Hepatocyte (in vitro differentiated cells): ENCODE data around the gene FZD8. TPM values are rescaled to one million over a fixed set of nuclear protein-coding genes. Genes with fewer than 3 reads are reported as not detected.

Source experiments
- DNase-seq: peaks from one replicate; pipeline ENCODE4 v3.0.0-alpha.2; 2016; ENCODE audit warnings: low spot score
- H2AFZ ChIP-seq: fragments of 200-600 bp; sonication (generic); 2 replicates; pipeline ENCODE4 v1.6.0; 2016; ENCODE audit warnings: antibody characterized with exemption, mild to moderate bottlenecking
- H3K27ac ChIP-seq: fragments of 200-600 bp; sonication (generic); 2 replicates; pipeline ENCODE4 v1.5.1; 2016; ENCODE audit warnings: mild to moderate bottlenecking
- H3K27me3 ChIP-seq: fragments of 200-600 bp; sonication (generic); 2 replicates; pipeline ENCODE4 v1.6.1; 2016
- H3K36me3 ChIP-seq: fragments of 200-600 bp; sonication (generic); replicated peaks from 2 replicates; pipeline ENCODE4 v1.5.1; 2016; ENCODE audit warnings: low read depth; ENCODE audit not compliant: insufficient read depth
- H3K4me1 ChIP-seq: fragments of 200-600 bp; sonication (generic); 2 replicates; pipeline ENCODE4 v1.5.1; 2016; ENCODE audit warnings: mild to moderate bottlenecking, moderate library complexity; ENCODE audit not compliant: insufficient read depth
- H3K4me2 ChIP-seq: fragments of 200-600 bp; sonication (generic); 2 replicates; pipeline ENCODE4 v1.6.0; 2016
- H3K4me3 ChIP-seq: fragments of 200-600 bp; sonication (generic); 2 replicates; pipeline ENCODE4 v1.5.1; 2016; ENCODE audit warnings: mild to moderate bottlenecking
- H3K79me2 ChIP-seq: fragments of 200-600 bp; sonication (generic); 2 replicates; pipeline ENCODE4 v1.6.0; 2017; ENCODE audit warnings: mild to moderate bottlenecking
- H3K9me2 ChIP-seq: fragments of 200-600 bp; sonication (generic); replicated peaks from 2 replicates; pipeline ENCODE4 v1.6.0; 2017; ENCODE audit warnings: mild to moderate bottlenecking; ENCODE audit not compliant: insufficient read depth
- H3K9me3 ChIP-seq: fragments of 200-600 bp; sonication (generic); 2 replicates; pipeline ENCODE4 v1.5.1; 2016; ENCODE audit warnings: low read depth, mild to moderate bottlenecking
- H4K20me1 ChIP-seq: fragments of 200-600 bp; sonication (generic); 2 replicates; pipeline ENCODE4 v1.6.0; 2016; ENCODE audit warnings: mild to moderate bottlenecking; ENCODE audit not compliant: insufficient read depth, poor library complexity, severe bottlenecking
- CTCF ChIP-seq: fragments of 200-600 bp; sonication (generic); IDR thresholded peaks from 2 replicates; pipeline ENCODE4 v1.5.1; 2016; ENCODE audit warnings: antibody characterized with exemption, mild to moderate bottlenecking; ENCODE audit not compliant: poor library complexity
- EZH2 ChIP-seq: fragments of 200-600 bp; sonication (generic); IDR thresholded peaks from 2 replicates; pipeline ENCODE4 v1.6.1; 2016; ENCODE audit warnings: antibody characterized with exemption, mild to moderate bottlenecking, borderline replicate concordance
- EZH2phosphoT487 ChIP-seq: fragments of 200-600 bp; sonication (generic); IDR thresholded peaks from one replicate; pipeline ENCODE4 v1.6.1; 2018; ENCODE audit warnings: antibody characterized with exemption, mild to moderate bottlenecking, low read depth, moderate library complexity; ENCODE audit not compliant: unreplicated experiment, severe bottlenecking
- WGBS: methylation state at CpG from one replicate; pipeline ENCODE4 v1.1.6; 2016; ENCODE audit warnings: low lambda C conversion rate; ENCODE audit errors: missing lambda C conversion rate; 5-methylcytosine and 5-hydroxymethylcytosine counted together
- polyA plus RNA-seq: library from polyadenylated mRNA; unstranded; fragments of >200 nt; fragmentation: Nextera tagmentation; extraction: Ambion mirVana; gene quantifications from 2 replicates; pipeline ENCODE4 v1.2.1, GENCODE V29; 2016
- total RNA-seq: library from RNA; depleted of rRNA; stranded (reverse); fragments of >200 nt; gene quantifications from 2 replicates; pipeline ENCODE4 v1.2.3, GENCODE V29; 2014

The FZD8 gene
- total and polyA plus RNA-seq, 2 experiments from 2014 or later: 3.7 to 7.7 TPM

- no peak overlapping the region for H3K4me3 ChIP-seq
Observed at GRCh38 chr10:35607475-35608327, 34.4 kb downstream of the FZD8 start.

GRCh38 chr10:35606430-35606829 is 35.7 kb downstream of the FZD8 start:
- no peaks in the 10 kb centered on the region for H3K9me3 ChIP-seq
- H3K36me3 ChIP-seq: no peaks in the 10 kb centered on the region
- no peak overlapping the region for H3K27ac ChIP-seq
- no peak for DNase-seq
- H4K20me1 ChIP-seq: no peaks in the 10 kb centered on the region
- H3K27me3 ChIP-seq: peaks cover 3% of the 10 kb centered on the region
- no peaks in the 10 kb centered on the region for H3K4me1 ChIP-seq
- no peak for TF ChIP-seq CTCF
- no peak for TF ChIP-seq EZH2phosphoT487
- no peak for TF ChIP-seq EZH2
- no peaks in the 10 kb centered on the region for H3K9me2 ChIP-seq
- H3K79me2 ChIP-seq: no peaks in the 10 kb centered on the region
- no peak overlapping the region for H2AFZ ChIP-seq
- no peak overlapping the region for H3K4me3 ChIP-seq
- H3K4me2 ChIP-seq: no peak overlapping the region
- WGBS: 89% methylated on average over 6 of the region's 6 CpGs

More at GRCh38 chr10:35607475-35608327, 34.4 kb downstream of the FZD8 start:
- Histone ChIP-seq H3K27me3 (peaks cover 3% of the 10 kb centered on the region), H3K9me2 (no peaks in the 10 kb centered on the region), H3K36me3 (no peaks in the 10 kb centered on the region), H3K4me1 (no peaks in the 10 kb centered on the region), H3K79me2 (no peaks in the 10 kb centered on the region), H3K9me3 (no peaks in the 10 kb centered on the region), H3K4me2 (no peak overlapping the region), H4K20me1 (no peaks in the 10 kb centered on the region), H3K27ac (no peak overlapping the region), H2AFZ (no peak overlapping the region)
- DNase-seq: no peak
- WGBS: 97% methylated on average over 46 of the region's 78 CpGs
- TF ChIP-seq EZH2phosphoT487 (no peak), EZH2 (no peak), CTCF (no peak)

GRCh38 chr10:35605191-35605590 is 36.9 kb downstream of the FZD8 start, which contains the start of gene GJD4:
Gene GJD4, plus strand, starts transcription at chr10:35605341. Its CDS starts 227 bp downstream, at chr10:35605568.
- Histone ChIP-seq H3K4me1 (no peaks in the 10 kb centered on the region), H2AFZ (no peak within 1 kb of the TSS), H3K27me3 (peaks cover 3% of the 10 kb centered on the region), H3K9me3 (no peaks in the 10 kb centered on the region), H3K27ac (no peak within 1 kb of the TSS), H3K9me2 (no peaks in the 10 kb centered on the region), H4K20me1 (no peaks in the 10 kb centered on the region), H3K4me3 (no peak within 1 kb of the TSS), H3K4me2 (no peak within 1 kb of the TSS), H3K79me2 (no peaks in the 10 kb centered on the region), H3K36me3 (no peaks in the 10 kb centered on the region)
- no peak for DNase-seq
- TF ChIP-seq EZH2phosphoT487 (no peak), CTCF (no peak), EZH2 (no peak)
- WGBS: 62% methylated on average over 8 of the region's 8 CpGs
